ENCODE data around the gene TIMP3.

GRCh38 chr22:32826537-32826936 lies 25.0 kb downstream of the TIMP3 start:
- TF ChIP-seq CTCF (IDR thresholded peaks at IDR 0.05) = no peak
- no peak for TF ChIP-seq POLR2AphosphoS5 (IDR thresholded peaks at IDR 0.05)

All from upper lobe of left lung (tissue), 4 donors.